H1 (cell line): ENCODE results near the gene PRKG2. TPM values are rescaled to one million over a fixed set of nuclear protein-coding genes. Genes with fewer than 3 reads are reported as not detected.

Experiments used
- BCL11A ChIP-seq, 2 experiments: IDR thresholded peaks; one replicate each; pipeline ENCODE4 v1.6.1; 2011; ENCODE audit warnings: low read depth in 2 of 2, low read length in 2 of 2, mild to moderate bottlenecking in 2 of 2
- JUN ChIP-seq: IDR thresholded peaks from 2 replicates; pipeline ENCODE4 v1.6.1; 2011; ENCODE audit warnings: low read depth, mild to moderate bottlenecking, improper control_type of control experiment, low read length
- RBBP5 ChIP-seq: IDR thresholded peaks from 2 replicates; pipeline ENCODE4 v1.7.1; 2012; ENCODE audit warnings: low read depth, mild to moderate bottlenecking, inconsistent platforms, low read length, moderate library complexity, borderline replicate concordance
- SUZ12 ChIP-seq: fragments of 200-600 bp; sonication (generic); IDR thresholded peaks from 2 replicates; pipeline ENCODE4 v1.6.1; 2012; ENCODE audit warnings: mild to moderate bottlenecking, inconsistent platforms, low read length, moderate library complexity, mixed read lengths
- TAF1 ChIP-seq: IDR thresholded peaks from 2 replicates; pipeline ENCODE4 v1.6.1; 2011; ENCODE audit warnings: mild to moderate bottlenecking, low read depth, low read length
- polyA plus RNA-seq, 7 experiments: library from polyadenylated mRNA; depleted of rRNA in 3 of 7; stranded (reverse) in 5 of 7; unstranded in 2 of 7; fragments of >200 nt in 5 of 7; fragments of 200-250 nt in 2 of 7; gene quantifications; 1 replicate in 5 of 7; 2 replicates in 1 of 7; 4 replicates in 1 of 7; pipeline versions ENCODE4 v1.2.1 to v1.2.3, GENCODE V29; 2011 to 2013; ENCODE audit warnings: missing spikeins in 2 of 7, mixed read lengths in 2 of 7
- total RNA-seq: library from RNA; stranded (reverse); fragmentation: NEBNext Ultra II Directional; extraction: Animal tissue kit (Norgen Biotek cat#: 25700); gene quantifications from 2 replicates; pipeline ENCODE4 v1.2.1, GENCODE V29; 2021
- TF ChIP-seq, protein P1 (sequence below): IDR thresholded peaks from 2 replicates; pipeline ENCODE4 v1.6.1; 2011; ENCODE audit warnings: low read length, improper control_type of control experiment

PRKG2 gene
- total and polyA plus RNA-seq, 2 of the 8 experiments (the other 6 are each of a cell fraction or from before 2014, with no cell fraction given): 0.45 to 1.2 TPM

- TF ChIP-seq, protein P1, sequence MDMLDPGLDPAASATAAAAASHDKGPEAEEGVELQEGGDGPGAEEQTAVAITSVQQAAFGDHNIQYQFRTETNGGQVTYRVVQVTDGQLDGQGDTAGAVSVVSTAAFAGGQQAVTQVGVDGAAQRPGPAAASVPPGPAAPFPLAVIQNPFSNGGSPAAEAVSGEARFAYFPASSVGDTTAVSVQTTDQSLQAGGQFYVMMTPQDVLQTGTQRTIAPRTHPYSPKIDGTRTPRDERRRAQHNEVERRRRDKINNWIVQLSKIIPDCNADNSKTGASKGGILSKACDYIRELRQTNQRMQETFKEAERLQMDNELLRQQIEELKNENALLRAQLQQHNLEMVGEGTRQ: no peak
- TF ChIP-seq JUN (no peak), RBBP5 (no peak), SUZ12 (no peak), TAF1 (no peak), BCL11A (IDR thresholded peaks at IDR 0.05; ENCODE audit: low read depth in 2 of 2, low read length in 2 of 2) (no peak)
Observed at GRCh38 chr4:81142744-81143143, 72.3 kb downstream of the PRKG2 start (continued).
